HG02840 (cell line): Measurements from ENCODE around the gene MPRIP.
"Not testable (repeated sequence)": the region's sequence is repeated elsewhere in the genome, so short reads cannot be mapped to it uniquely, and the experiment has no call there.

ENCODE experiments used
- ATAC-seq: cut with Tn5 transposase; IDR thresholded peaks from one replicate; pipeline ENCODE4 v1.9.1; 2021; ENCODE audit warnings: mild to moderate bottlenecking, moderate library complexity, moderate number of reproducible peaks; ENCODE audit not compliant: unreplicated experiment, low FRiP score

The MPRIP gene

GRCh38 chr17:17156511-17156910 lies 114.3 kb downstream of the MPRIP start:
- ATAC-seq, result no peak

GRCh38 chr17:17157041-17157440 lies 114.8 kb downstream of the MPRIP start:
- no peak for ATAC-seq

DNA sequence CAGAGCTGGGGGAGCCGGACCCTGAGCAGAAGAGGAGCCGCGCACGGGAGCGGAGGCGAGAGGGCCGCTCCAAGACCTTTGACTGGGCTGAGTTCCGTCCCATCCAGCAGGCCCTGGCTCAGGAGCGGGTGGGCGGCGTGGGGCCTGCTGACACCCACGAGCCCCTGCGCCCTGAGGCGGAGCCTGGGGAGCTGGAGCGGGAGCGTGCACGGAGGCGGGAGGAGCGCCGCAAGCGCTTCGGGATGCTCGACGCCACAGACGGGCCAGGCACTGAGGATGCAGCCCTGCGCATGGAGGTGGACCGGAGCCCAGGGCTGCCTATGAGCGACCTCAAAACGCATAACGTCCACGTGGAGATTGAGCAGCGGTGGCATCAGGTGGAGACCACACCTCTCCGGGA lies 116.2 kb downstream of the MPRIP start:
- ATAC-seq, result not testable (repeated sequence)

DNA sequence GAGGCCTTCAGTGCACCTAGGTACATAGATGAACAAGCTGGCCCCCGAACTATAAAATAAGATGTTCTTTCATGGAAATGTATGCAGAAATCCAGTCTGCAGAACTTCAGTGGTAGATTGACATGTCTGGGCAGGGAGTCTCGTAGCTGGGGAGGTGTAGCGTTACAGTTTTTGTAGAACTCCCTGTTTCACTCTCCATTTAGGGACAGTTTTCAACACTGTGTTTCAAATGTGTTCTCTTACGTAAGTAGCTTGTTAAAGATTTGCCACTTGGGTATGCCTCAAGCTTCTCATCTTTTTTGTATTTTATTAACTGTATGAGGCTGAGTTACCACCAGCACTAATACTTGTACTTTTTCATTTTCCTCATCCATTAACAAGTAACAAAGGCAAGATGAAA lies 117.3 kb downstream of the MPRIP start:
- no peak for ATAC-seq

DNA sequence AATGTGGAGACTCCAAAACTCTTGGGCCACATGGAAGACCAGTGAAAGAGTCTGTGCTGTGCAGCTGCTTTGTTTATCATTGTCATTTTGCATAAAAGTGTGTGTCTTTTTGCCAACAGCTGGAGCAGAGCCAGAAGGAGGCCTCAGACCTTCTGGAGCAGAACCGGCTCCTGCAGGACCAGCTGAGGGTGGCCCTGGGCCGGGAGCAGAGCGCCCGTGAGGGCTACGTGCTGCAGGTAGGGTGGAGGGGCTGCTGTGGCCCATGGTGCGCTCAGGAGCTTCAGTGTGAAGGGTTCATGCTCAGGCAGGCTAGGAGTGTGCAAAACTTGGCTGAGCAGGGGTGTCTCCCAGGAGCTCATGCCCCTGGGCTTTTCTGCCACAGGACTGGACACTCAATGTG lies 118.9 kb downstream of the MPRIP start:
- no peak for ATAC-seq

- ATAC-seq, result no peak
Observed at GRCh38 chr17:17161759-17162158, 119.5 kb downstream of the MPRIP start.

DNA sequence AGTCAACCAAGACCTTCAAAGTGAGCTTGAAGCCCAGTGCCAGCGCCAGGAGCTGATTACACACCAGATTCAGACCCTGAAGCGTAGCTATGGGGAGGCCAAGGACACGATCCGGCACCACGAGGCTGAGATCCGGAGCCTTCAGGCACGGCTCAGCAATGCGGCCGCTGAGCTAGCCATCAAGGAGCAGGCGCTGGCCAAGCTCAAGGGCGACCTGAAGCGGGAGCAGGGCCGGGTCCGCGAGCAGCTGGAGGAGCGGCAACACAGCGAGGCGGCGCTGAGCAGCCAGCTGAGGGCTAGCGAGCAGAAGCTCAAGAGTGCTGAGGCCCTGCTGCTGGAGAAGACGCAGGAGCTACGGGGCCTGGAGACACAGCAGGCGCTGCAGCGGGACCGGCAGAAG lies 121.9 kb downstream of the MPRIP start:
- no peak for ATAC-seq

- no peak for ATAC-seq
Observed at GRCh38 chr17:17164676-17165075, 122.4 kb downstream of the MPRIP start.

- no peak for ATAC-seq
Observed at GRCh38 chr17:17165666-17166308, 123.5 kb downstream of the MPRIP start.

- no peak for ATAC-seq
Observed at GRCh38 chr17:17166446-17166845, 124.2 kb downstream of the MPRIP start.

GRCh38 chr17:17167356-17167755 lies 125.1 kb downstream of the MPRIP start:
- no peak for ATAC-seq

- ATAC-seq, result no peak
Observed at GRCh38 chr17:17167986-17168385, 125.7 kb downstream of the MPRIP start.

- ATAC-seq, result no peak
Observed at GRCh38 chr17:17168401-17168800, 126.1 kb downstream of the MPRIP start.

GRCh38 chr17:17169396-17169795 lies 127.1 kb downstream of the MPRIP start:
- ATAC-seq, result no peak

- no peak for ATAC-seq
Observed at GRCh38 chr17:17170346-17170985, 128.2 kb downstream of the MPRIP start.

- ATAC-seq, result no peak
Observed at GRCh38 chr17:17171186-17171585, 128.9 kb downstream of the MPRIP start.

DNA sequence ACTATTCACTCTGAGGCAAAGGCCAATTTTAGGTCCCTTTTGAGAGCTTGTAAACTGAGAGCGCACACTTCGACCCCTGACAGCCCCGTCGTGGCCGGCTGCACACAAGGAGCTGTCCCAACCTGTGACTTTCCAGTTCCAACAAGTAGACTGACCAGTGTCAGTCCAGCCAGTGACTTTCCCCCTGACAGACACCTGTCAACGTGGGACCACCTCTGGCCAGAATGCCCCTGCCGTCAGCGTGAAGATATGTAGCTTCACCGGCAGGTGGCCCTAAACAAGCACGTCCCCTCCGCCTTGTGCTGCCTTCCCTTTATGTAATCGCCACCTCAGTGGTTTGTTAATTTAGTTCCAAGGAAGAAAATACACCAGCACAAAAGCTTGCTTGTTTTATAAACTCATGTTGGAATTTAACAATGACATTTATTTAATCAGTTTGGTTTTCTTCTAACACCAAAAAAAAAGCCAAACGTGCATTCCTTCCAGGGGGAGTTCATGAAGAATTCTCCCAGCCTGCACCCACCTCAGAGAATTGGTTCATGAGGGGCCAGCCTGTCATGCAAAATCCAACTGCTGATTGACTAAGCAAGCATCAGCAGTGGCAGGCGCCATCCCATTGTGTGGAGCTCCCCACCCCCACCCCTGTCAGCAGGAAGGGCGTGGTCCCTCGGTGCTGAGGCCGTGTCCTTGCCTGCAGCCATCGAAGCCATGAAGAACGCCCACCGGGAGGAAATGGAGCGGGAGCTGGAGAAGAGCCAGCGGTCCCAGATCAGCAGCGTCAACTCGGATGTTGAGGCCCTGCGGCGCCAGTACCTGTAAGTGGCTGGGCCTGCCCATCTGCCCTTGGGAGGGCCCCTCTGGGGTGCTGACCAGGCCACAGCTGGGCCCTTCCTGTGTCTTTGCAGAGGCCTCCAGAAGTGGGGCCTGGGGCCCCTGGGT lies 130.0 kb downstream of the MPRIP start:
- no peak for ATAC-seq

GRCh38 chr17:17172990-17173389 lies 130.7 kb downstream of the MPRIP start:
- ATAC-seq, result no peak

- no peak for ATAC-seq
Observed at GRCh38 chr17:17173921-17174320, 131.7 kb downstream of the MPRIP start.

DNA sequence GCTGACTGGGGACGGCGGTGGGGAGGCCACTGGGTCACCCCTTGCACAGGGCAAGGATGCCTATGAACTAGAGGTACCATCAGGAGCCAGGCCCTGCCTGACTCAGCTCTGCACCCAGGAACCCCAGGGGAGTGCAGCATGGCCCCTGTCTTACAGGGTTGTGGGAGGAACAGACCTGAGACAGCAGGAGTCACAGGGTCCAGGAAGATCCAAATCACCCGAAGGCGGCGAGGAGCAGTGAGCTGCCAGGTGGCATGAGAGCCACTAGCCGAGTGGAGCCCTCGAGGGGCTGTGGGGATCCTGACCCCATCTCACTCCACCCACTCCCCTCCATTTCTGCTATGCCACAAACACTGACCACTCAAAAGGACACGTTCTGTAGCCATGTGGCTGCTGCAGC lies 133.1 kb downstream of the MPRIP start:
- no peak for ATAC-seq

GRCh38 chr17:17175917-17176316 lies 133.7 kb downstream of the MPRIP start:
- ATAC-seq, result no peak
